Tibial artery (tissue), 4 donors: ENCODE results near the gene PRUNE1.

Source experiments
- DNase-seq, 2 donors: peaks; one replicate each; pipeline ENCODE4 v3.0.0-alpha.2; 2019
- H3K27ac ChIP-seq, 2 donors: fragments of 200-600 bp; sonication (generic) in 1 of 2; 1 replicate in 1 of 2; 2 replicates in 1 of 2; pipeline ENCODE4 v1.5.1; 2018 to 2019; ENCODE audit warnings: mild to moderate bottlenecking in 1 of 2
- H3K27me3 ChIP-seq, 2 donors: fragments of 200-600 bp; sonication (generic) in 1 of 2; one replicate each; pipeline versions ENCODE4 v1.5.1 to v1.6.0; 2016 to 2019
- H3K36me3 ChIP-seq, 3 donors: fragments of 200-600 bp; sonication (generic) in 2 of 3; one replicate each; pipeline ENCODE4 v1.5.1; 2016 to 2019; ENCODE audit warnings: mild to moderate bottlenecking in 2 of 3
- H3K4me1 ChIP-seq, 4 donors: fragments of 200-600 bp; sonication (generic) in 2 of 4; 1 replicate in 3 of 4; 2 replicates in 1 of 4; pipeline ENCODE4 v1.5.1; 2016 to 2019
- H3K4me3 ChIP-seq, 2 donors: fragments of 200-600 bp; sonication (generic) in 1 of 2; 1 replicate in 1 of 2; 2 replicates in 1 of 2; pipeline ENCODE4 v1.5.1; 2018 to 2019; ENCODE audit warnings: mild to moderate bottlenecking in 2 of 2
- H3K9me3 ChIP-seq, 3 donors: fragments of 200-600 bp; sonication (generic) in 1 of 3; one replicate each; pipeline ENCODE4 v1.5.1; 2016 to 2019
- CTCF ChIP-seq, 2 experiments: fragments of 200-600 bp in 1 of 2; fragments of 450-650 bp in 1 of 2; IDR thresholded peaks; one replicate each; pipeline ENCODE4 v1.5.1; 2017 to 2019; ENCODE audit warnings: antibody characterized with exemption in 2 of 2, mild to moderate bottlenecking in 1 of 2, moderate library complexity in 1 of 2
- intact Hi-C: fragments of 100-400 bp; cut with DNase I; formaldehyde crosslinking; loops from one replicate; pipeline ENCODE4 v1.15.0; 2023; ENCODE audit warnings: low total_unique reads

PRUNE1 gene

GRCh38 chr1:151007853-151008243 is 401 bp upstream of the PRUNE1 start:
- Histone ChIP-seq H3K27me3 (no peaks in the 10 kb centered on the region), H3K36me3 (peaks cover 0 to 3% (median 0%) of the 10 kb centered on the region in 3 donors), H3K4me3 (peak overlapping the region; percentile 70 to 89), H3K9me3 (no peaks in the 10 kb centered on the region), H3K4me1 (peaks cover 0 to 59% (median 55%) of the 10 kb centered on the region in 4 donors), H3K27ac (peak overlapping the region; percentile 85 to 89)
- intact Hi-C loops = loop anchor here (10.0 kb wide), 1 partner anchor 453 kb away; no protein-coding TSS in a partner anchor
- DNase-seq = no peak
- no peak for TF ChIP-seq CTCF (IDR thresholded peaks at IDR 0.05)

- Histone ChIP-seq H3K36me3 (peaks cover 0 to 11% (median 0%) of the 10 kb centered on the region in 3 donors), H3K9me3 (no peaks in the 10 kb centered on the region), H3K27me3 (no peaks in the 10 kb centered on the region), H3K4me3 (peak overlapping the region; percentile 70 to 89), H3K4me1 (peaks cover 0 to 56% (median 45%) of the 10 kb centered on the region in 4 donors), H3K27ac (peak overlapping the region; percentile 85 to 89)
- no peak for DNase-seq
- no peak for TF ChIP-seq CTCF (IDR thresholded peaks at IDR 0.05)
- intact Hi-C loops = loop anchor here (10.0 kb wide), 1 partner anchor 454 kb away; no protein-coding TSS in a partner anchor
Observed at GRCh38 chr1:151009206-151009587, 948 bp downstream of the PRUNE1 start.

- Histone ChIP-seq H3K27ac (peak overlapping the region; percentile 85 to 89), H3K9me3 (no peaks in the 10 kb centered on the region), H3K4me1 (peaks cover 0 to 50% (median 40%) of the 10 kb centered on the region in 4 donors), H3K36me3 (peaks cover 0 to 14% (median 0%) of the 10 kb centered on the region in 3 donors), H3K4me3 (peak overlapping the region in 1 of 2 donors; percentile 89), H3K27me3 (no peaks in the 10 kb centered on the region)
- intact Hi-C loops = loop anchor here (10.0 kb wide), 1 partner anchor 455 kb away; no protein-coding TSS in a partner anchor
- DNase-seq = no peak
- no peak for TF ChIP-seq CTCF (IDR thresholded peaks at IDR 0.05)
Observed at GRCh38 chr1:151009674-151010345, 1.6 kb downstream of the PRUNE1 start.

DNA sequence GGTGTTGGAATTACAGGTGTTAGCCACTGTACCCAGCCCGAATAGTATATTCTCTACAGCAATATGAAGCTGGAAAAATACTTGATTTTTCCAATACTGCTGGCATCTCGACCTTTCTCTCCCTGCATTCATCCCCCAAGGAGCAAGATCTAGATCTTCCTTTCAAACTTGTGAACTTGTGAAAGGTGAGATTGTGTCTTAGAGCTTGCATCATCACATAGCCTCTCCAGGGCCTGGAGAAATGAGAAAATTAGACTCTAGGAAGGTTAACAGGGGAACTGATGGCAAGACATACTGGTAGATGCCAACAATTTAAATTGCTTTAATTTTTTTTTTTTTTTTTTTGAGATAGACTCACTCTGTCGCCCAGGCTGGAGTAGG is 2.1 kb downstream of the PRUNE1 start:
- Histone ChIP-seq H3K27ac (peak overlapping the region in 1 of 2 donors; percentile 89), H3K27me3 (no peaks in the 10 kb centered on the region), H3K36me3 (peaks cover 0 to 16% (median 0%) of the 10 kb centered on the region in 3 donors), H3K9me3 (no peaks in the 10 kb centered on the region), H3K4me1 (peaks cover 0 to 44% (median 35%) of the 10 kb centered on the region in 4 donors), H3K4me3 (no peak overlapping the region)
- intact Hi-C loops = no loop called here
- no peak for TF ChIP-seq CTCF (IDR thresholded peaks at IDR 0.05)
- no peak for DNase-seq

DNA sequence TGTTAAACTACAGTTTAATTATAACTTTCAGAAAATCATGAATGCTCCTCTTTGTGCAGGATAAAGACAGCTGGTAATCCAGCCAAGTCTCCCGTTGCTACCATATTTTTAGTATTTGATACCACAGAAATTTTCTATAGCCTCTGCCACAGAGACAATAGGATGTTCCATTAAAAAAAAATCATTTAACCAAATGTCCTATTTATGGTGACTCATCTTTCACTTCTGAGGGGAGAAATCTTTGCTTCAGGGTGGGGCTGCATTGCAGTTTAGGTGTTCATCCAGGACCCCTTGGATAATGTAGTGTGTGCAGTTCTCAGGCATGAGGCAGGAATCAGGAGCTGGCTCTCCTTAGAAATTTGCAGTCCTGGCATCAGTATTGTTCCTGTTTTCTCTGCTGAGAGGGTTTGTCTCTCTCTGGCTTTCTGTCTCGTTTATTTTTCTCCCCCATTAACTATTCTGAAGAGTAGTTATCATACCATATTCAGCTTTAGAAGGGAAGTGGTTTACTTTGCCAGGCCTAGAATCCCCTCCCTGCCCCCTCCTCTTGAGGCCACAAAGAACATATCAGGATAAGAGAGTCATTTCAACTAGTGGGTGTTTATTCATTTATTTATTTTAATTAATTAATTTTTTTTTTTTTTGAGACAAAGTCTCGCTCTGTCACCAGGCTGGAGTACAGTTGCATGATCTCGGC is 3.1 kb downstream of the PRUNE1 start:
- DNase-seq = no peak
- H3K27me3 ChIP-seq = no peaks in the 10 kb centered on the region
- H3K4me1 ChIP-seq = peaks cover 0 to 39% (median 30%) of the 10 kb centered on the region in 4 donors
- H3K27ac ChIP-seq = no peak overlapping the region
- no peaks in the 10 kb centered on the region for H3K9me3 ChIP-seq
- intact Hi-C loops = no loop called here
- peaks cover 0 to 16% (median 0%) of the 10 kb centered on the region in 3 donors for H3K36me3 ChIP-seq
- no peak overlapping the region for H3K4me3 ChIP-seq
- no peak for TF ChIP-seq CTCF (IDR thresholded peaks at IDR 0.05)
